ENCODE data around the gene KCNK5. TPM values are rescaled to one million over a fixed set of nuclear protein-coding genes. Genes with fewer than 3 reads are reported as not detected.
A peak's percentile ranks its signal among the peaks of the same experiment; 100 is the strongest.

The KCNK5 gene
- total RNA-seq, 4 donors from 2014 or later, result 16.7 to 20.0 (median 18.4) TPM

DNA sequence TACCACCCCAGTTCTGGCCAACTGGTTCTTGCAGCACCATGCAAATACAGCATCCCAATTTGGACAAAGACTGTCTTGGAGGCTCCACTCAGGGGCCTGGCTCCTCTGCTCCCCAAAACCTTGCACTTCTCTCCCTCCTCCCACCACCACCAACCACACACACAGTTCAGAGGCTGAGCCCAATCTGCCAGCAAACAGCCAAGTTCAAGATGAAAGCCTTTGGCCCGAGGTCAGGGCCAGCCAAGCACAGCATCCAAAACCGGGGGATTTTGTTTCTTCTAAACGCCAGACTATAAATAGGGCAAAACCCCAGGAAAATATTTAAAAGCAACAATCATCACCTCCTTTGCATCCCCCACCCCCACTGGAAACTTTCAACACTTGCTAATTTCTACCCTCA lies 5.7 kb downstream of the KCNK5 start:
- Histone ChIP-seq H3K9me3 (no peaks in the 10 kb centered on the region), H3K27ac (peak overlapping the region in 3 of 4 donors; percentile 74 to 87 (median 82)), H3K27me3 (no peaks in the 10 kb centered on the region), H3K4me1 (peaks cover 0 to 89% (median 38%) of the 10 kb centered on the region in 4 donors), H3K4me3 (peak overlapping the region in 1 of 4 donors; percentile 7), H3K36me3 (no peaks in the 10 kb centered on the region)
- 24 to 26% methylated on average over 3 of the region's 3 CpGs for WGBS, 2 donors
- no peak for DNase-seq (ENCODE audit: low spot score in 2 of 2)
- TF ChIP-seq POLR2A (IDR thresholded peaks at IDR 0.05), result no peak
- TF ChIP-seq, protein P1, sequence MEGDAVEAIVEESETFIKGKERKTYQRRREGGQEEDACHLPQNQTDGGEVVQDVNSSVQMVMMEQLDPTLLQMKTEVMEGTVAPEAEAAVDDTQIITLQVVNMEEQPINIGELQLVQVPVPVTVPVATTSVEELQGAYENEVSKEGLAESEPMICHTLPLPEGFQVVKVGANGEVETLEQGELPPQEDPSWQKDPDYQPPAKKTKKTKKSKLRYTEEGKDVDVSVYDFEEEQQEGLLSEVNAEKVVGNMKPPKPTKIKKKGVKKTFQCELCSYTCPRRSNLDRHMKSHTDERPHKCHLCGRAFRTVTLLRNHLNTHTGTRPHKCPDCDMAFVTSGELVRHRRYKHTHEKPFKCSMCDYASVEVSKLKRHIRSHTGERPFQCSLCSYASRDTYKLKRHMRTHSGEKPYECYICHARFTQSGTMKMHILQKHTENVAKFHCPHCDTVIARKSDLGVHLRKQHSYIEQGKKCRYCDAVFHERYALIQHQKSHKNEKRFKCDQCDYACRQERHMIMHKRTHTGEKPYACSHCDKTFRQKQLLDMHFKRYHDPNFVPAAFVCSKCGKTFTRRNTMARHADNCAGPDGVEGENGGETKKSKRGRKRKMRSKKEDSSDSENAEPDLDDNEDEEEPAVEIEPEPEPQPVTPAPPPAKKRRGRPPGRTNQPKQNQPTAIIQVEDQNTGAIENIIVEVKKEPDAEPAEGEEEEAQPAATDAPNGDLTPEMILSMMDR (IDR thresholded peaks at IDR 0.05), result no peak
- no peak for TF ChIP-seq EP300 (IDR thresholded peaks at IDR 0.05)

DNA sequence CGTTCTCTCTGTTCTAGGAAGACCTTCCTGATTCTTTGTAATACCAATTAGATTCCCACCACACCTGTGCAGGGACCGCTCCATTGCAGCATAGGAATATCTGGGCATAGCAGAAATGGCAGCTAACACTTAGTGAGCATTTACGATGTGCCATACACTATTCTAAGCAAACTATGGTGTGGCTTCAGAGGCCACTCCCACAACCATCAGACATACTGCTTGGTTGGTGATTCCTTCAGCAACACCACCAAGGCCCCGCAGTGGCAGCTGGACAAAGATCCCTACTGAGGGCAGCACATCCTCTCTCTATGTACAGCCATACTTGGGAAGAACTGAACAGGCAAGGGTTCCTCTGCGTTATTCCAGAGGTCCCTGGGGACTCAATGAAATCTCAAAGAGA lies 6.2 kb downstream of the KCNK5 start:
- TF ChIP-seq POLR2A (IDR thresholded peaks at IDR 0.05) (no peak), EP300 (IDR thresholded peaks at IDR 0.05) (no peak)
- TF ChIP-seq, protein P1 (IDR thresholded peaks at IDR 0.05), result no peak
- WGBS, 2 donors, result 73 to 82% methylated on average over 5 of the region's 5 CpGs
- H3K27ac ChIP-seq, result peak overlapping the region in 3 of 4 donors; percentile 74 to 87 (median 82)

DNA sequence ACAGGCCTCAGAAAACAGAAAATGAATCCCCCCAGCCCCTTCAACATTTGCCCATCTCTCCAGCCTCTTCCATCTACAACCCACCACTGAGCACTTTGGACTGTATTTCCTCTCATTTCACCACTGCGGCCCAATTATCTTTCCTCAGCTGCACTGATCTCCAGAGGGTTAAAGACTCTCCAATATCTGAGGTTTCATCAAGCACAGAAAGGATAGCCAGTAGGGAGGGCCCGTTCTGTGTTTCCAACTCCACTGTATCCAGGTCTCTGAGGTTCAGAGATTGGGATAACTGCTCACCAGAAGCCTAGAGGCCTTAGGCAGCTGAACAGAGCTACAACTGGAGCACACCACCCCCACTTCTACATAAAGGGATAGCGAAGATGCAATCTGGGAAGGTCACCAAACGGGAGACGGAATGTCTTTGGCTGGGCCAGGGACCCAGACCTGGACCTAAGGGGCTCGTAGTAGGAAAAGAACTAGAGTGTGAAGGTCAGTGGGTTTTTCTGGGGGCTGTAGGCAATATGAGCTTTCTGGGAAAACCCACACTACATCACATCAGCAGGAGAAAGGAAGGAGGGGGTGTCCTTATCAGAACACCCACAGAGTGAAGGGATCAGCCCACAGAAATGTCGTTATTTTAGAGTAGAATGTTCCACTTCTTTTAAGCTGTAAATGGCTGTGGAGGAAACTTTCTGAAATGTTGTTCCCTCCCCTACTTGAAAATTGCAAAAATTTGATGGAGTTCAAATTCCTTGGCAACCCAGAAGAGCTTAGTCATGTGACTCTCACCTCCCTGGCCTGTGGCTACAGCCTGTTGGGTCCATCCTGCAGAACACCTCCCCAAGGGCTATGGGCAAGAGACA lies 7.3 kb downstream of the KCNK5 start:
- DNase-seq (ENCODE audit: low spot score in 2 of 2), result no peak
- no peaks in the 10 kb centered on the region for H3K9me3 ChIP-seq
- H3K36me3 ChIP-seq, result no peaks in the 10 kb centered on the region
- H3K4me3 ChIP-seq, result no peak overlapping the region
- H3K27me3 ChIP-seq, result no peaks in the 10 kb centered on the region
- peaks cover 0 to 95% (median 39%) of the 10 kb centered on the region in 4 donors for H3K4me1 ChIP-seq
- 30 to 43% methylated on average over 7 of the region's 7 CpGs for WGBS, 2 donors
- no peak for TF ChIP-seq EP300 (IDR thresholded peaks at IDR 0.05)
- TF ChIP-seq, protein P1 (IDR thresholded peaks at IDR 0.05), result no peak
- no peak for TF ChIP-seq POLR2A (IDR thresholded peaks at IDR 0.05)
- peak overlapping the region in 3 of 4 donors; percentile 7 to 82 (median 73) for H3K27ac ChIP-seq

More for the DNA sequence above, 6.2 kb downstream of the KCNK5 start:
- Histone ChIP-seq H3K4me1 (peaks cover 0 to 89% (median 38%) of the 10 kb centered on the region in 4 donors), H3K27me3 (no peaks in the 10 kb centered on the region), H3K4me3 (no peak overlapping the region), H3K36me3 (no peaks in the 10 kb centered on the region), H3K9me3 (no peaks in the 10 kb centered on the region)
- no peak for DNase-seq (ENCODE audit: low spot score in 2 of 2)

DNA sequence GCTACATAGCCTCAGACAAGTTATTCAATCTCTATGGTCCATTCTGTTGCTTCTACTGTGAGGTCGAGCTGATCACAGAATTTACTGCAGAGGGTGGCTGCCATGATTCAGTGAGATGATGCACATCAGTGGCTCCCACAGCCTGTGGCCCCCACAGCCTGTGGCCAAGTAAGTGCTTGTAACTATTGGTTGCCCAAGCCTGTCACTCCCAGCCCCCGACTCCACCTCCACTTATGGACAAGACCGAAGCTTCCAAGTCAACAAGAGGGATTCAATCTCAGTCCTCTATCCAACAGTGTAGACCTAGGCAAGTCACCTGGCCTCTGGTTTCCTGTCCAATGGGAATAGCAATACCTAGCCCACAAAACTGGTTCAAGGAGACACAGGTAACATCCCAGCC lies 8.2 kb downstream of the KCNK5 start:
- WGBS, 2 donors, result 72 to 81% methylated on average over 2 to 3 of the region's 3 CpGs
- no peak for DNase-seq (ENCODE audit: low spot score in 2 of 2)
- H3K4me1 ChIP-seq, result peaks cover 0 to 96% (median 46%) of the 10 kb centered on the region in 4 donors
- H3K27ac ChIP-seq, result peak overlapping the region in 2 of 4 donors; percentile 73 to 82
- no peaks in the 10 kb centered on the region for H3K36me3 ChIP-seq
- H3K4me3 ChIP-seq, result no peak overlapping the region
- TF ChIP-seq, protein P1 (IDR thresholded peaks at IDR 0.05), result no peak
- no peaks in the 10 kb centered on the region for H3K9me3 ChIP-seq
- no peaks in the 10 kb centered on the region for H3K27me3 ChIP-seq

- DNase-seq (ENCODE audit: low spot score in 2 of 2), result no peak
- WGBS, 2 donors, result 30 to 31% methylated on average over 5 of the region's 5 CpGs
- peaks cover 0 to 97% (median 50%) of the 10 kb centered on the region in 4 donors for H3K4me1 ChIP-seq
These were observed 10.3 kb downstream of the KCNK5 start for GRCh38 chr6:39218868-39219567.

More at GRCh38 chr6:39218868-39219567, 10.3 kb downstream of the KCNK5 start:
- Histone ChIP-seq H3K9me3 (no peaks in the 10 kb centered on the region), H3K4me3 (no peak overlapping the region), H3K27me3 (no peaks in the 10 kb centered on the region), H3K36me3 (no peaks in the 10 kb centered on the region), H3K27ac (peak overlapping the region in 3 of 4 donors; percentile 2 to 82 (median 73))
- no peak for TF ChIP-seq EP300 (IDR thresholded peaks at IDR 0.05)
- TF ChIP-seq, protein P1 (IDR thresholded peaks at IDR 0.05), result no peak
- no peak for TF ChIP-seq POLR2A (IDR thresholded peaks at IDR 0.05)

Measured in tibial nerve (tissue), 4 donors.